Ecto neural progenitor cell (in vitro differentiated cells): ENCODE results near the gene GOLIM4.
"Not testable (repeated sequence)": the region's sequence is repeated elsewhere in the genome, so short reads cannot be mapped to it uniquely, and the experiment has no call there.

Experiments used
- DNase-seq: peaks from one replicate; pipeline ENCODE4 v3.0.0-alpha.2; 2018; ENCODE audit warnings: low spot score

Gene GOLIM4

GRCh38 chr3:168047190-168047795 lies 48.4 kb downstream of the GOLIM4 start:
- DNase-seq = no peak

- no peak for DNase-seq
Observed at GRCh38 chr3:168044049-168044448, 51.7 kb downstream of the GOLIM4 start.

GRCh38 chr3:168040607-168041208 lies 55.0 kb downstream of the GOLIM4 start:
- no peak for DNase-seq

- no peak for DNase-seq
Observed at GRCh38 chr3:168037020-168037419, 58.7 kb downstream of the GOLIM4 start.

- no peak for DNase-seq
Observed at GRCh38 chr3:168036619-168037018, 59.1 kb downstream of the GOLIM4 start.

GRCh38 chr3:168034152-168034928 lies 61.4 kb downstream of the GOLIM4 start:
- DNase-seq = no peak

GRCh38 chr3:168030577-168030976 lies 65.1 kb downstream of the GOLIM4 start:
- DNase-seq = no peak

- no peak for DNase-seq
Observed at GRCh38 chr3:168029705-168030104, 66.0 kb downstream of the GOLIM4 start.

- DNase-seq = no peak
Observed at GRCh38 chr3:168028086-168028485, 67.6 kb downstream of the GOLIM4 start.

- no peak for DNase-seq
Observed at GRCh38 chr3:168026764-168027163, 69.0 kb downstream of the GOLIM4 start.

- no peak for DNase-seq
Observed at GRCh38 chr3:168025076-168025475, 70.6 kb downstream of the GOLIM4 start.

- no peak for DNase-seq
Observed at GRCh38 chr3:168024537-168024941, 71.2 kb downstream of the GOLIM4 start.

GRCh38 chr3:168021737-168022450 lies 73.8 kb downstream of the GOLIM4 start:
- DNase-seq = no peak

- not testable (repeated sequence) for DNase-seq
Observed at GRCh38 chr3:168011280-168011679, 84.4 kb downstream of the GOLIM4 start.

- DNase-seq = no peak
Observed at GRCh38 chr3:168006584-168006983, 89.1 kb downstream of the GOLIM4 start.

GRCh38 chr3:168003911-168004310 lies 91.8 kb downstream of the GOLIM4 start:
- DNase-seq = no peak

- no peak for DNase-seq
Observed at GRCh38 chr3:168002786-168003368, 92.8 kb downstream of the GOLIM4 start.

- no peak for DNase-seq
Observed at GRCh38 chr3:168001244-168001643, 94.5 kb downstream of the GOLIM4 start.

- DNase-seq = no peak
Observed at GRCh38 chr3:167998253-167998652, 97.5 kb downstream of the GOLIM4 start.

GRCh38 chr3:167996514-167996913 lies 99.2 kb downstream of the GOLIM4 start:
- DNase-seq = no peak

- DNase-seq = no peak
Observed at GRCh38 chr3:167992381-167992780, 103.3 kb downstream of the GOLIM4 start.

- no peak for DNase-seq
Observed at GRCh38 chr3:167991213-167991612, 104.5 kb downstream of the GOLIM4 start.
